NT2/D1 (cell line): ENCODE results near the gene C1QB.

ENCODE experiments used
- YY1 ChIP-seq: IDR thresholded peaks from 2 replicates; pipeline ENCODE4 v1.6.1; 2011; ENCODE audit not compliant: insufficient read length, insufficient read depth
- ZNF274 ChIP-seq: IDR thresholded peaks from 2 replicates; pipeline ENCODE4 v1.6.1; 2011; ENCODE audit warnings: mild to moderate bottlenecking, low read depth, low read length

- no peak for TF ChIP-seq YY1
- no peak for TF ChIP-seq ZNF274
These were observed 7.7 kb downstream of the C1QB start for GRCh38 chr1:22660716-22661241.
